HG03045 (cell line): Measurements from ENCODE around the gene ADAMTSL1.

Source experiments
- ATAC-seq: cut with Tn5 transposase; IDR thresholded peaks from one replicate; pipeline ENCODE4 v1.9.1; 2021; ENCODE audit warnings: mild to moderate bottlenecking, moderate library complexity; ENCODE audit not compliant: unreplicated experiment

Gene ADAMTSL1

GRCh38 chr9:18495065-18495464 lies 21.1 kb downstream of the ADAMTSL1 start:
- ATAC-seq, result no peak

GRCh38 chr9:18496256-18497000 lies 22.5 kb downstream of the ADAMTSL1 start:
- no peak for ATAC-seq

DNA sequence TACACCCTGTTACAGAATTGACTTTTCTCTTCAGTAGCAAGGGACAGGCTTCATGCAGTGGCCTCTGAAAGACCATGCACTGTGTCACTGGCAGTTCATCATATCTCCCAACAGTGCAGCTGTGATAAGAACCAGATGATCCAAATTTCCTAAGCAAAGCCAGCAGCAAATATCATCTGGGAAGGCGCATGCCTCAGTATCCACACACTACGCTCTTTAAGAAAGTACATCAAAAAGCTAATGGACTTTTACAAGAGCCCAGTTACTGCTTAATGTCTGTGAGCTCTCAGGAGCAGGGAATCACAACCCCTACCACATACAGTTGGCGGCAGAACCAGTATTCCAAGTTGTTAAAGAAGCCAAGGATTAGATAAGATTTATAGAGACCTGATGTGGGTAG lies 25.1 kb downstream of the ADAMTSL1 start:
- no peak for ATAC-seq

- no peak for ATAC-seq
These were observed 26.0 kb downstream of the ADAMTSL1 start for GRCh38 chr9:18499980-18500379.

DNA sequence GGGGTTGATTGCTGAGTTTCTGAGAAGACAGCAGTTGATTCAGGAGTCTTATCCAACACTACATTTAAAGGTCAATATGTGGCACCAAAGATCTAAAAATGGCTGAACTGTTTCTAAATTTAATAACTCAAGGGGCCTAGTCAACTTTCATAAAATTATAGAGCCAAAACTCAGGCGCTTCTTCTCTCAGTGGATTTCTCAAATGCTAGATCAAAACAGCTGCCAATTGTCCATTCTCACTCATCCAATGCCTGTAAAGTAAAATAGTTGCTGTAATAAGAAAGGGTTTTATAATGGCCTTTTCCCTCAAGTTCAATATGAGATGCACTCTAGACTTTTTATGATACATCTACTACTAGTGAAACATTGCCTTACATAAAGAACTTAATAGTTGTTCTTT lies 26.5 kb downstream of the ADAMTSL1 start:
- no peak for ATAC-seq

- no peak for ATAC-seq
These were observed 28.0 kb downstream of the ADAMTSL1 start for GRCh38 chr9:18501949-18502348.

- ATAC-seq, result no peak
These were observed 28.6 kb downstream of the ADAMTSL1 start for GRCh38 chr9:18502546-18502945.

GRCh38 chr9:18504707-18505106 lies 30.8 kb downstream of the ADAMTSL1 start:
- no peak for ATAC-seq

GRCh38 chr9:18507151-18507550 lies 33.2 kb downstream of the ADAMTSL1 start:
- no peak for ATAC-seq

DNA sequence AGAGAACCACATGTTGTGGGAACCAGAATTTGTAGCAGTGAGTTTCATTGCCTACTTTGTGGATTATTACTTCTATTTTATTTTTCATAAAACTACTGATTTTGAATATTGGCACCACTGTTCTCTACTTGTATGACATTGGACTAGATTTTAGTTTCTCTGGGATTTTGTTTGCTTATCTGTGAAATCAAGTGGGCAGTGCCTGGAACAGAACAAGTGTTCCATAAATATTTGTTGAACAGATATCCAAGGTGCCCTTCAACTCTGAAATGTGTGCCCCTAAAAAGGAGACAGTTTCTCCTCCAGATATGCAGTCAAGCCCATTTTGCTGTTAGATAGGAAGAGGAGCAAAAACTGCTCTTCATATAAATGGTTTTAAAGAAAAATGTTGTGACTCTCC lies 42.6 kb downstream of the ADAMTSL1 start:
- no peak for ATAC-seq

- ATAC-seq, result no peak
These were observed 43.0 kb downstream of the ADAMTSL1 start for GRCh38 chr9:18516965-18517364.

- no peak for ATAC-seq
These were observed 46.6 kb downstream of the ADAMTSL1 start for GRCh38 chr9:18520416-18521047.

DNA sequence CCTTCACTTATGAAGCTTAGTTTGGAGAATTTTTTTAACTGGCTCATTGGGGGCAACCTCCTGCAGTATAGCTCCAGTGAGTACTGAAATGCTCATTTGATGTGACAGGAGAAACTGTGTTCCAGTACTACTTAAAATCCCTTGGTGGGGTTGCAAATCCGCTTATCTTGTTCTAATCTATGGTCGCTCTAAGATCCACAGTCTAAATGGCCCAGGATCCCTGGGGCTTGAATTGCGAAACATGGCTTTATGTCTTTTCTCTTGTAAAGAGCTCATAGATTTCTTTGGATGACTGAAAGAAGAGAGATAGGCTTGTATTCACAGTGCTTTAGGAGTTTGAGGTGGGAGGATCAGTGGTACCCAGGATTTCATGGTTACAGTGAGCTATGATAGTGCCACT lies 52.7 kb downstream of the ADAMTSL1 start:
- no peak for ATAC-seq

DNA sequence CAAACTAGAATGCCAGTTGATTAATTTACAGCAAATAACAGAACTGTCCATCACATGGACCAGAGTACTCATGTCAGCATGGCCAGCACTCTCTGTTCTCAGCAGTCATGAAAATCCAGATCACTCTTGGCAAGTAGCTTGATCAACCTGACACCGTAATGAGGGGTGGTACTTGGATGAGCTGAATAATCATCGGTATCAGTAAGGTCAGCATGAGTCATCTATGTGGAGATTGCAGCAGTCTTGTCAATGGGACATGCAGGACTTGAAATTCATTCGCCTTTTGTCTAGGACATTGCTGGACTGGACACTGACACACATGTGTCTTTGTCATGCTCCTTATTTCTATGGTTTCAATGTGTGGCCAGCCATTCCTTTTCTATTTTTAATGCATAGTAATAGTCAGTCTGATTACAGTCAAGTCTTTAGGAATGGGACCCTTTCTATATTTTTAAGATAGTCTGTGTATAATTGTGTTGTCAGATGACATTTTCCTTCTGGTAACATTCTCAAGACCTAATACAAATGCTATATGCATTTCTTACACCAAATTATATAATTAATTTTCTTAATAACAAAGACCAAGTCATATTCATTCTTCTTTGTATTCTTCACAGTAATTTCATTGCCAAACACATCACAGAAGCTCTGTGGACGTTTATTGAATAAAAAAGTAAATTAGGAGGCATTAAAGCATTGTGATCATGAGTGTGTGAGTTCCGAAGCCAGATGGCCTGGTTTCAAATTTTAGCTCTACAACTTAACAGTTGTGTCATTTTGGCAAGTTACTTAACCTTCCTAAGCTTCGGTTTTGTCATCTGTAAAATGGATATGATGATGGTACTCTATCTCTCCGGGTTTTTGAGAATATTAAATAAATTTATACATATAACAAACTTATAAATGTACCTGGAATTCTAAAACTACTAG lies 57.4 kb downstream of the ADAMTSL1 start:
- no peak for ATAC-seq

DNA sequence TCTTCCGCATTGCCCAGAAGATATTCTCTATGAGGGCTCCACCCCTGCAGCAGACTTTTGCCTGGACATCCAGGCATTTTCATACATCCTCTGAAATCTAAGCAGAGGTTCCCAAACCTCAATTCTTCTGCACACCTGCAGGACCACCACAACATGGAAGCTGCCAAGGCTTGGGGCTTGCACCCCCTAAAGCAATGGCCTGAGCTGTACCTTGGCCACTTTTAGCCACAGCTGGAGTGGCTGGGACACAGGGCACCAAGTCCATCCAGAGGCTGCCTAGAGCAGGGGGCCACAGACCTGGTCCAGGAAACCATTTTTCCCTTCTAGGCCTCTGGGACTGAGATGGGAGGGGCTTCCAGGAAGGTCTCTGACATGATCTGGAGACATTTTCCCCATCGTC lies 60.7 kb downstream of the ADAMTSL1 start:
- no peak for ATAC-seq

DNA sequence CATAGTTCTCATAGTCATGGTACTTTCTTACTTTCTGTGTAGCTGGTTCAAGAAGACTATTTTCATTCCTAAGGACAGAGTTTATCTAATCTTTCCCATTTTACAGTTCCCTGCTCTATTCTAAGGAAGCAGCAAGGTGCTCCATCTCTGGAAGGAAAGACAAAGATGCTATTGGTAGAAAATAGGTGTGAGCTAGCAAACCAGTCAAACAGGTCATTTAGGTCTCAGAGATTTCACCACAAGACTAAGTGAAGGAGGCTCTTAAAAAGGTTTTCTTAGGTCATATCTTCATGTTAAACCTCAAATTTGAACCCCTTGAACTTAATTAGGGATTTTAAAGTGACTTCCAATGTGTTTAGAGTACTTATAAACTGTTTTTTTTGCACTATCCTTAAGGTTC lies 62.6 kb downstream of the ADAMTSL1 start:
- ATAC-seq, result no peak

- ATAC-seq, result no peak
These were observed 65.3 kb downstream of the ADAMTSL1 start for GRCh38 chr9:18539203-18539693.

- ATAC-seq, result no peak
These were observed 69.0 kb downstream of the ADAMTSL1 start for GRCh38 chr9:18542837-18543405.

DNA sequence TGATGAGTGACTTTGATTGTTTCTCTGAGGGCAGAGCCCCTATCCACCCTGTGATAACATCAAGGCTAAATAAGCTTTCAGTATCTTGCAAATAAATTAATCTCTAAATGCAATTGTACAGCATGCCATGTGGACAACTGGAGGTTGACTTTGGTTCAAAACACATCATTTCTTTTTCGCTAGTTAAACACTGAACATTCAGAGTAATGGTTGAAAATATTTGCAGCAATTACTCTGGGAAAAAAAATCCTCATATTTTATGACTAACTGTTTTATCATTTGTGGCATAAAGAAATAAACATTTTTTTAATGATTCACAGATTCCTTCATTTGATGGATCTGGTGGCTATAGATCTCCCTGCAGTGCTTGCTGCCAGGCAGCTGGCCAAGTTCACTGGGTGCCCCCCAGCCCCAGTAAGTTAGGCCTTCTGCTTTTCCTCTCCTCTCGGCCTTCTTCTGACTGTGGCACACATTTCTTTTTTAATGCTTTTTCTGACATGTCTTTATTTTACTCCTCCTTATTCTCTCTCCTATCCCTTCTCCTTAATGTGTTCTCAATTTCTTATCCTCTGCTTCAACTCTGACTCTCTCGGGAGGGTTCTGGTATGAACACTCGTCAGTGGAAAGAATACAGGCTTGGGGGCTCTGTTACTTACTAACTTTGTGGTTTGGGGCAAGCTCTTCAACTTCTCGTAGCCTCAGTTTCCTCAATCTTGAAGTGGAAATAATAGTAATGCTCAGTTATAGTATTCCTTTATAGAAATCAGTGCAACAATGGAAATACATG lies 69.6 kb downstream of the ADAMTSL1 start:
- ATAC-seq, result no peak

DNA sequence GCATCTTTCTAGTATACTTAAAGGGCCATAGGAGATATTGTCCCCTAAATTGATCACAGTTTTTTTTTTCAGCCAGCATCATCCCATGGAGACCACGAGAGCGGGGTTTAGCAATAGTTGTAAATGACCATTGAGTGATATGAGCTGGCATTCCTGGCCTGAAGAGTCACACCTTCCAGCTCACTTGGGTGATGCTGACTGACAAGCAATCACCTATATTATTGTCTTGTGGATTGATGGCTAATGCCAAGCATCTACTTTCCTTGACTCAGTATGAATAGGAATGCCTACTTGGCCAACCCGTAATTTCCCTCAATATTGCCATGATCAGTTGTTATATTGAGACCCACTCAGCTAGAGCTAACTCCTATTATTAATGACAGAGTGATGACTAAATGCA lies 70.5 kb downstream of the ADAMTSL1 start:
- no peak for ATAC-seq
